Panc1 (cell line): ENCODE results near the gene ATP11C.

Source experiments
- TF ChIP-seq, protein P1 (sequence below), 2 experiments: IDR thresholded peaks; 2 replicates each; pipeline ENCODE4 v1.6.1; 2011 to 2012; ENCODE audit warnings: low read depth in 2 of 2, control low read depth in 1 of 2, low read length in 1 of 2, mild to moderate bottlenecking in 1 of 2, moderate library complexity in 1 of 2; ENCODE audit not compliant: insufficient read depth in 1 of 2
- TF ChIP-seq, protein P2 (sequence below): fragments of 450-650 bp; IDR thresholded peaks from 2 replicates; pipeline ENCODE4 v1.5.1; 2017; ENCODE audit warnings: mild to moderate bottlenecking

GRCh38 chrX:139820358-139820984 lies 112.4 kb downstream of the ATP11C start:
- TF ChIP-seq, protein P1, sequence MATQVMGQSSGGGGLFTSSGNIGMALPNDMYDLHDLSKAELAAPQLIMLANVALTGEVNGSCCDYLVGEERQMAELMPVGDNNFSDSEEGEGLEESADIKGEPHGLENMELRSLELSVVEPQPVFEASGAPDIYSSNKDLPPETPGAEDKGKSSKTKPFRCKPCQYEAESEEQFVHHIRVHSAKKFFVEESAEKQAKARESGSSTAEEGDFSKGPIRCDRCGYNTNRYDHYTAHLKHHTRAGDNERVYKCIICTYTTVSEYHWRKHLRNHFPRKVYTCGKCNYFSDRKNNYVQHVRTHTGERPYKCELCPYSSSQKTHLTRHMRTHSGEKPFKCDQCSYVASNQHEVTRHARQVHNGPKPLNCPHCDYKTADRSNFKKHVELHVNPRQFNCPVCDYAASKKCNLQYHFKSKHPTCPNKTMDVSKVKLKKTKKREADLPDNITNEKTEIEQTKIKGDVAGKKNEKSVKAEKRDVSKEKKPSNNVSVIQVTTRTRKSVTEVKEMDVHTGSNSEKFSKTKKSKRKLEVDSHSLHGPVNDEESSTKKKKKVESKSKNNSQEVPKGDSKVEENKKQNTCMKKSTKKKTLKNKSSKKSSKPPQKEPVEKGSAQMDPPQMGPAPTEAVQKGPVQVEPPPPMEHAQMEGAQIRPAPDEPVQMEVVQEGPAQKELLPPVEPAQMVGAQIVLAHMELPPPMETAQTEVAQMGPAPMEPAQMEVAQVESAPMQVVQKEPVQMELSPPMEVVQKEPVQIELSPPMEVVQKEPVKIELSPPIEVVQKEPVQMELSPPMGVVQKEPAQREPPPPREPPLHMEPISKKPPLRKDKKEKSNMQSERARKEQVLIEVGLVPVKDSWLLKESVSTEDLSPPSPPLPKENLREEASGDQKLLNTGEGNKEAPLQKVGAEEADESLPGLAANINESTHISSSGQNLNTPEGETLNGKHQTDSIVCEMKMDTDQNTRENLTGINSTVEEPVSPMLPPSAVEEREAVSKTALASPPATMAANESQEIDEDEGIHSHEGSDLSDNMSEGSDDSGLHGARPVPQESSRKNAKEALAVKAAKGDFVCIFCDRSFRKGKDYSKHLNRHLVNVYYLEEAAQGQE (IDR thresholded peaks at IDR 0.05; ENCODE audit: insufficient read depth in 1 of 2, low read depth in 2 of 2, low read length in 1 of 2) = no peak
- TF ChIP-seq, protein P2, sequence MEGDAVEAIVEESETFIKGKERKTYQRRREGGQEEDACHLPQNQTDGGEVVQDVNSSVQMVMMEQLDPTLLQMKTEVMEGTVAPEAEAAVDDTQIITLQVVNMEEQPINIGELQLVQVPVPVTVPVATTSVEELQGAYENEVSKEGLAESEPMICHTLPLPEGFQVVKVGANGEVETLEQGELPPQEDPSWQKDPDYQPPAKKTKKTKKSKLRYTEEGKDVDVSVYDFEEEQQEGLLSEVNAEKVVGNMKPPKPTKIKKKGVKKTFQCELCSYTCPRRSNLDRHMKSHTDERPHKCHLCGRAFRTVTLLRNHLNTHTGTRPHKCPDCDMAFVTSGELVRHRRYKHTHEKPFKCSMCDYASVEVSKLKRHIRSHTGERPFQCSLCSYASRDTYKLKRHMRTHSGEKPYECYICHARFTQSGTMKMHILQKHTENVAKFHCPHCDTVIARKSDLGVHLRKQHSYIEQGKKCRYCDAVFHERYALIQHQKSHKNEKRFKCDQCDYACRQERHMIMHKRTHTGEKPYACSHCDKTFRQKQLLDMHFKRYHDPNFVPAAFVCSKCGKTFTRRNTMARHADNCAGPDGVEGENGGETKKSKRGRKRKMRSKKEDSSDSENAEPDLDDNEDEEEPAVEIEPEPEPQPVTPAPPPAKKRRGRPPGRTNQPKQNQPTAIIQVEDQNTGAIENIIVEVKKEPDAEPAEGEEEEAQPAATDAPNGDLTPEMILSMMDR = no peak
